ENCODE measurements around the gene VSTM2B.

The VSTM2B gene

DNA sequence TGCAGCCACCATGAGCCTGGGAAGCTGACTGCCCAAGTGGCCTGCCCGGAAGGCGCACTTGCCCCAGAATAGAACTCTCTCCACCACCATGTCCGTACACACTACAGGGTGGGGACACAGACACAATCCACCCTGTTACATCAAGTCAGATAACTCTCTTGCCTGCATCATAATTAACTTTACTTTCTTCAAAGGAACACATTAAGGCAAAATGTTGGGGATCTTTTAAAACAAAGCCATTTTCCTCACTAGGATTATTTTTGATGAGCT is 23.3 kb upstream of the VSTM2B start:
- H3F3A ChIP-seq (ENCODE audit: insufficient read depth, low read length), result no peaks in the 10 kb centered on the region
- no peak overlapping the region for H2AFZ ChIP-seq (ENCODE audit: low read length)
- H3K9me2 ChIP-seq (ENCODE audit: low read depth, low read length), result no peaks in the 10 kb centered on the region
- TF ChIP-seq, protein P1, sequence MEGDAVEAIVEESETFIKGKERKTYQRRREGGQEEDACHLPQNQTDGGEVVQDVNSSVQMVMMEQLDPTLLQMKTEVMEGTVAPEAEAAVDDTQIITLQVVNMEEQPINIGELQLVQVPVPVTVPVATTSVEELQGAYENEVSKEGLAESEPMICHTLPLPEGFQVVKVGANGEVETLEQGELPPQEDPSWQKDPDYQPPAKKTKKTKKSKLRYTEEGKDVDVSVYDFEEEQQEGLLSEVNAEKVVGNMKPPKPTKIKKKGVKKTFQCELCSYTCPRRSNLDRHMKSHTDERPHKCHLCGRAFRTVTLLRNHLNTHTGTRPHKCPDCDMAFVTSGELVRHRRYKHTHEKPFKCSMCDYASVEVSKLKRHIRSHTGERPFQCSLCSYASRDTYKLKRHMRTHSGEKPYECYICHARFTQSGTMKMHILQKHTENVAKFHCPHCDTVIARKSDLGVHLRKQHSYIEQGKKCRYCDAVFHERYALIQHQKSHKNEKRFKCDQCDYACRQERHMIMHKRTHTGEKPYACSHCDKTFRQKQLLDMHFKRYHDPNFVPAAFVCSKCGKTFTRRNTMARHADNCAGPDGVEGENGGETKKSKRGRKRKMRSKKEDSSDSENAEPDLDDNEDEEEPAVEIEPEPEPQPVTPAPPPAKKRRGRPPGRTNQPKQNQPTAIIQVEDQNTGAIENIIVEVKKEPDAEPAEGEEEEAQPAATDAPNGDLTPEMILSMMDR (IDR thresholded peaks at IDR 0.05; ENCODE audit: low read length), result no peak
- no peak overlapping the region for H3K9ac ChIP-seq (ENCODE audit: low read length)
- no peaks in the 10 kb centered on the region for H3K4me1 ChIP-seq (ENCODE audit: insufficient read depth, low read length, severe bottlenecking)
- no peaks in the 10 kb centered on the region for H3K9me3 ChIP-seq (ENCODE audit: low read length)
- no peak overlapping the region for H3K27ac ChIP-seq (ENCODE audit: low read depth, low read length, poor library complexity, severe bottlenecking)
- no peak overlapping the region for H3K4me2 ChIP-seq (ENCODE audit: low read length)
- 0 out of 2 replicates have a peak, but pooled peaks cover 5% of the 10 kb centered on the region for H3K27me3 ChIP-seq (ENCODE audit: insufficient read depth, low read length)
- no peaks in the 10 kb centered on the region for H3K79me2 ChIP-seq (ENCODE audit: insufficient read depth, low read length)
- no peaks in the 10 kb centered on the region for H4K20me1 ChIP-seq (ENCODE audit: insufficient read depth, low read length)
- H3K36me3 ChIP-seq (ENCODE audit: insufficient read depth, low read length), result no peaks in the 10 kb centered on the region
- no peak overlapping the region for H3K4me3 ChIP-seq (ENCODE audit: low read depth, low read length, poor library complexity, severe bottlenecking)

DNA sequence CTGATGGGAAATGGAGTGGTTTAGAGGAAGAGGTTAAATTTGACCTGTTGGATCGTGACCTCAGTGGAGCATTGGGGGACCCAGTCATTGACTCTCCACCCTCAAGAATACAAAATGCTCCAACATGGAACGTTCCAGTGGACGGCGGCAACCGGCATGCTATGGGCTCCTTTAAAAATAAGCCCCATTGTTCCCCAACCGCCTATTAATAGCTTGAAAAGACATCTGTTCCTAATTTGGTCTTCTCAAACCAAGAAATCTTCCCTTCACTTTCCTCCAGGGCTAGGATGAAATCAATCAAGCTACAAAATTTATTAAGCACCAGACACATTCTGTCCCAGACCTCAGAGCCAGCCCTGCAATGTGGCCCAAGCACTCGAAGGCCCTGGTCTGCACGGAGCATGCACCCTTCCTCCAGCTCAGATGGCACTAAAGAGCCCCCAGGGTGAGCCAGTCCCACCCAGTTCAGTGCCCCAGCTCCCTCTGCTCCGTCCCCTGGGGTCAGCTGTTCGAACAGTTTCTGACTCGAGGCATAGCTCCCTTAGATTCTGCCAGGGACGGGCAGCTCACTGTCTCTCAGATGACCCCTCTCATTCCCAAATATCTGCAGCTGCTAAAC is 22.5 kb upstream of the VSTM2B start:
- TF ChIP-seq, protein P1 (IDR thresholded peaks at IDR 0.05; ENCODE audit: low read length), result no peak
- no peak for TF ChIP-seq EZH2 (IDR thresholded peaks at IDR 0.05; ENCODE audit: borderline replicate concordance, low read length)

DNA sequence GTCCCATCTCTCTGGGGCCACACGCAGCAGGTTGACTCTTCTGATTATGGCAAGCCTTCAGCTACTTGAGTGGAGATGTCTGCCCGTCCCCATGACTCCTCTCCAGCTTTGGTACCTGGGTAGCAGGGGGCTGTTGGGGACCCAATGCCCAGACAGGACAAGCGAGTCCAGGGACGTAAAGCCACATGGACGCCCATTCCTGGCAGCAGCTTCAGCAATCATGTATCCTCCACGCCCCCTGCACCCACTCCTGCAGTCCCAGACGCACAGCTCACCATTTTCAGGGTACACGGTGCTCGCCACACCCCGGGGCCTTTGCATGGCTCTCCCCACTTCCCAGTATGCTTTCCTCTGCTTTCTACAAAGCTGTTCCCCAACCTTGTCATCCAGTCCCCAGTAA is 22.0 kb upstream of the VSTM2B start:
- Histone ChIP-seq H3K4me1 (ENCODE audit: insufficient read depth, low read length, severe bottlenecking) (no peaks in the 10 kb centered on the region), H3K36me3 (ENCODE audit: insufficient read depth, low read length) (no peaks in the 10 kb centered on the region), H3K9ac (ENCODE audit: low read length) (no peak overlapping the region), H3K79me2 (ENCODE audit: insufficient read depth, low read length) (no peaks in the 10 kb centered on the region), H2AFZ (ENCODE audit: low read length) (no peak overlapping the region), H3K9me2 (ENCODE audit: low read depth, low read length) (no peaks in the 10 kb centered on the region), H4K20me1 (ENCODE audit: insufficient read depth, low read length) (no peaks in the 10 kb centered on the region), H3K4me3 (ENCODE audit: low read depth, low read length, poor library complexity, severe bottlenecking) (no peak overlapping the region), H3K4me2 (ENCODE audit: low read length) (no peak overlapping the region), H3F3A (ENCODE audit: insufficient read depth, low read length) (no peaks in the 10 kb centered on the region), H3K27me3 (ENCODE audit: insufficient read depth, low read length) (0 out of 2 replicates have a peak, but pooled peaks cover 5% of the 10 kb centered on the region), H3K9me3 (ENCODE audit: low read length) (no peaks in the 10 kb centered on the region), H3K27ac (ENCODE audit: low read depth, low read length, poor library complexity, severe bottlenecking) (no peak overlapping the region)
- TF ChIP-seq EZH2 (IDR thresholded peaks at IDR 0.05; ENCODE audit: borderline replicate concordance, low read length), result no peak
- TF ChIP-seq, protein P1 (IDR thresholded peaks at IDR 0.05; ENCODE audit: low read length), result no peak

More for the DNA sequence above, 22.5 kb upstream of the VSTM2B start:
- Histone ChIP-seq H3K4me2 (ENCODE audit: low read length) (no peak overlapping the region), H3K36me3 (ENCODE audit: insufficient read depth, low read length) (no peaks in the 10 kb centered on the region), H2AFZ (ENCODE audit: low read length) (no peak overlapping the region), H3F3A (ENCODE audit: insufficient read depth, low read length) (no peaks in the 10 kb centered on the region), H3K27ac (ENCODE audit: low read depth, low read length, poor library complexity, severe bottlenecking) (no peak overlapping the region), H3K9ac (ENCODE audit: low read length) (no peak overlapping the region), H3K4me1 (ENCODE audit: insufficient read depth, low read length, severe bottlenecking) (no peaks in the 10 kb centered on the region), H3K9me2 (ENCODE audit: low read depth, low read length) (no peaks in the 10 kb centered on the region), H3K79me2 (ENCODE audit: insufficient read depth, low read length) (no peaks in the 10 kb centered on the region), H3K4me3 (ENCODE audit: low read depth, low read length, poor library complexity, severe bottlenecking) (no peak overlapping the region), H3K27me3 (ENCODE audit: insufficient read depth, low read length) (0 out of 2 replicates have a peak, but pooled peaks cover 5% of the 10 kb centered on the region), H4K20me1 (ENCODE audit: insufficient read depth, low read length) (no peaks in the 10 kb centered on the region), H3K9me3 (ENCODE audit: low read length) (no peaks in the 10 kb centered on the region)

Data from OCI-LY1 (cell line).